Mucosa of descending colon (tissue), 3 donors: ENCODE data around the gene AATF. TPM values are rescaled to one million over a fixed set of nuclear protein-coding genes. Genes with fewer than 3 reads are reported as not detected.

Source experiments
- ATAC-seq: fragments of 200-7000 bp; cut with Tn5 transposase; one replicate; pipeline ENCODE4 v1.9.1; 2020; ENCODE audit warnings: mild to moderate bottlenecking, moderate library complexity
- DNase-seq, 3 donors: peaks; one replicate each; pipeline ENCODE4 v3.0.0-alpha.2; 2020
- H3K36me3 ChIP-seq: fragments of 200-600 bp; one replicate; pipeline ENCODE4 v1.8.0; 2021; ENCODE audit warnings: low read depth, mild to moderate bottlenecking
- H3K4me1 ChIP-seq: fragments of 200-600 bp; one replicate; pipeline ENCODE4 v1.8.0; 2021; ENCODE audit warnings: low read depth, mild to moderate bottlenecking
- H3K4me3 ChIP-seq: fragments of 200-600 bp; one replicate; pipeline ENCODE4 v1.8.0; 2021; ENCODE audit warnings: mild to moderate bottlenecking
- H3K9me3 ChIP-seq: fragments of 200-600 bp; one replicate; pipeline ENCODE4 v1.8.0; 2021; ENCODE audit warnings: mild to moderate bottlenecking
- CTCF ChIP-seq: fragments of 200-600 bp; IDR thresholded peaks from one replicate; pipeline ENCODE4 v1.8.0; 2022; ENCODE audit warnings: antibody characterized with exemption, mild to moderate bottlenecking
- intact Hi-C, 2 donors: fragments of 100-400 bp; cut with DNase I in 1 of 2; cut with micrococcal nuclease in 1 of 2; formaldehyde crosslinking; loops; one replicate each; pipeline versions ENCODE4 v1.11.0 to v1.11.1; 2022; cut with DNase I, micrococcal nuclease
- total RNA-seq, 3 donors: library from RNA; stranded (reverse); fragmentation: NEBNext Ultra II Directional in 2 of 3; extraction: Animal tissue kit (Norgen Biotek cat#: 25700) in 2 of 3; gene quantifications; one replicate each; pipeline versions ENCODE4 v1.2.1 to v1.2.4, GENCODE V29; 2021 to 2023
- donor health status: DM: no; HTN: no; CAD: no; lungs with moderate emphysema.
- donor health status: DM: no; HTN: no; CAD: no.
- donor health status: DM: no; HTN: yes; CAD: no.

AATF gene
- total RNA-seq, 3 donors from 2014 or later = 35.6 to 47.2 (median 37.9) TPM

- intact Hi-C loops = no loop called here
- DNase-seq (no peak), ATAC-seq (no peak)
- no peak for TF ChIP-seq CTCF
- Histone ChIP-seq H3K9me3 (no peaks in the 10 kb centered on the region), H3K4me3 (no peak overlapping the region), H3K4me1 (no peaks in the 10 kb centered on the region), H3K36me3 (no peaks in the 10 kb centered on the region)
Measured at GRCh38 chr17:36920032-36921005, 28.4 kb upstream of the AATF start.

GRCh38 chr17:36921095-36921851 lies 27.5 kb upstream of the AATF start:
- Histone ChIP-seq H3K4me1 (no peaks in the 10 kb centered on the region), H3K9me3 (no peaks in the 10 kb centered on the region), H3K36me3 (no peaks in the 10 kb centered on the region), H3K4me3 (no peak overlapping the region)
- TF ChIP-seq CTCF = no peak
- ATAC-seq (peak; percentile 7), DNase-seq (no peak)
- intact Hi-C loops = no loop called here

GRCh38 chr17:36922175-36922574 lies 26.6 kb upstream of the AATF start:
- DNase-seq (no peak), ATAC-seq (no peak)
- no peak overlapping the region for H3K4me3 ChIP-seq
- no peaks in the 10 kb centered on the region for H3K4me1 ChIP-seq
- intact Hi-C loops = no loop called here
- no peaks in the 10 kb centered on the region for H3K36me3 ChIP-seq
- H3K9me3 ChIP-seq = no peaks in the 10 kb centered on the region
- TF ChIP-seq CTCF = no peak

GRCh38 chr17:36923814-36924221 lies 24.9 kb upstream of the AATF start:
- TF ChIP-seq CTCF = no peak
- DNase-seq (no peak), ATAC-seq (no peak)
- intact Hi-C loops = no loop called here
- H3K4me1 ChIP-seq = no peaks in the 10 kb centered on the region
- no peaks in the 10 kb centered on the region for H3K9me3 ChIP-seq
- no peaks in the 10 kb centered on the region for H3K36me3 ChIP-seq
- H3K4me3 ChIP-seq = no peak overlapping the region

GRCh38 chr17:36926226-36926625 lies 22.5 kb upstream of the AATF start:
- Histone ChIP-seq H3K9me3 (no peaks in the 10 kb centered on the region), H3K4me1 (no peaks in the 10 kb centered on the region), H3K36me3 (no peaks in the 10 kb centered on the region), H3K4me3 (no peak overlapping the region)
- no peak for ATAC-seq
- DNase-seq = no peak
- no peak for TF ChIP-seq CTCF
- intact Hi-C loops = no loop called here
